SK-N-MC (cell line): ENCODE results near the gene CST8.

Source experiments
- EZH2 ChIP-seq: fragments of 200-600 bp; sonication (generic); IDR thresholded peaks from one replicate; pipeline ENCODE4 v1.6.1; 2017; ENCODE audit warnings: antibody characterized with exemption
- POLR2AphosphoS5 ChIP-seq: IDR thresholded peaks from 2 replicates; pipeline ENCODE4 v1.6.1; 2012; ENCODE audit warnings: mild to moderate bottlenecking, low read depth, low read length, borderline replicate concordance

GRCh38 chr20:23450877-23451276 lies 40.0 kb upstream of the CST8 start:
- TF ChIP-seq POLR2AphosphoS5 (no peak), EZH2 (no peak)
